GM19099 (cell line): ENCODE data around the gene EN1.

Experiments
- POLR2A ChIP-seq: IDR thresholded peaks from 3 replicates; pipeline ENCODE4 v1.6.1; 2011; ENCODE audit warnings: low read depth; ENCODE audit not compliant: insufficient read length; ENCODE audit errors: extremely low read depth

EN1 gene

GRCh38 chr2:118846953-118847761 lies at the start of gene EN1:
TSS of gene EN1 (minus strand) at chr2:118847648. CDS start at chr2:118847167, 481 bp downstream.
- no peak for TF ChIP-seq POLR2A

- TF ChIP-seq POLR2A: no peak
Measured at GRCh38 chr2:118893100-118893499, 45.7 kb upstream of the EN1 start.

- no peak for TF ChIP-seq POLR2A
Measured at GRCh38 chr2:118889995-118890394, 42.5 kb upstream of the EN1 start.

DNA sequence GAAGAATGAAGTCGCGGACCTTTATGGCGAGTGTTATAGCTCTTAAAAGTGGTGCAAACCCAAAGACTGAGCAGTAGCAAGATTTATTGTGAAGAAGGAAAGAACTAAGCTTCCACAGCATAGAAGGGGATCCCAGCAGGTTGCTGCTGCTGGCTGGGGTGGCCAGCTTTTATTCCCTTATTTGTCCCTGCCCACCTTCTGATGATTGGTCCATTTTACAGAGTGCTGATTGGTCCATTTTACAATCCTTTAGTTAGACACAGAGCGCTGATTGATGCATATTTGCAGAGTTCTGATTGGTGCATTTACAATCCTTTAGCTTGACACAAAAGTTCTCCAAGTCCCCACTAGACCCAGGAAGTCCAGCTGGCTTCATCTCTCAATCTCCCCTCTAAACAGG lies 36.3 kb upstream of the EN1 start:
- no peak for TF ChIP-seq POLR2A

DNA sequence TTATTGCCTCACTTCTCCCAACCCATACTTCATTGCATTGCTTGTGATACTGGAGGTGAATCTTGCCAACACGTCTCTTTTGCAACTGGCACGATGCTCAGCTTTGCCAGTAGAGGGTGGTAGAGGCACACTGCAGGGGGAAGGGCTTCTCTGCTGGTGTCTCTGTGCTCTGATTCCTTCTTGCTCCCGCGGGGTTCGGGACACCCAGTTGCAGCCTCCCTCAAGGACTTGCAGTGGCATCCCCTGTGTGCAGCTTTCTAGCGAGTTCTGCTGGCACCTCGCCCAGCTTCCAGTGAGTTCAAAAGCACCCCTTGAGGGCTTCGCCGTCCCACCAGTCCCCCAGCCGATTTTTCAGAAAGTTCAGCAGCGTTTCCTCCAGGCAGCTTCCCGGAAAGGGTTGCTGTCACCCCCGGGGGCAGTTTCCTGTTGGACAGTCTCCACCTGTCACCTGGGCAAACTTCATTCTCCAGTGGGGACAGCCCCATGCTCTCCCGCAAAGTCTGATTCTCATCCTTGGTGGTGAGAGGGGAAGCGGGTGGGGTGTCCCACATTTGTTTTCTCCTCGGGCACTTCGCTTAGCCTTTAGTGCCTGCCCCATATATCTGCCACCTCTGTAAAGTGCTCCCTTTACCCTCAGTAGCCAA lies 35.4 kb upstream of the EN1 start:
- no peak for TF ChIP-seq POLR2A

- TF ChIP-seq POLR2A: no peak
Measured at GRCh38 chr2:118881490-118882129, 34.2 kb upstream of the EN1 start.

GRCh38 chr2:118880501-118880900 lies 33.1 kb upstream of the EN1 start:
- TF ChIP-seq POLR2A: no peak

- no peak for TF ChIP-seq POLR2A
Measured at GRCh38 chr2:118878531-118879149, 31.2 kb upstream of the EN1 start.

DNA sequence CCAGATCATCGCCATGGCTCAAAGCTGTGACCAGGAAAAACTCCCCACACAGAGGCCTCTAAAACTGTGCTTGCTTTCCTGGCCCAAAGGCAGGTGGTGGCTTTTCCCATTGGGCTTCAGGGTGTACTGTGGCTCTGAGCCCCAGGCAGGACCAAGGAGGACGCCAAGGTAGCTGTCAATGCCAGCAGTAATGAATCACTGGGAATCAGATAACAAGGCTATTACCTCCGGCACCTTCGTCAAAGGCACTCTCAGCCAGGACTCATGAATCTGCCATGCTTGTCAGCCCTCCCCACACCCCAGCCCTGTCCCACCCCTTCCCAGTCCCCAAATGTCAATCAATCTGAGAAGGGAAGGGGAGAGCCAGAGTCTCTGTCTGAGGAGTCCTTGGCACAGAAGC lies 27.9 kb upstream of the EN1 start:
- no peak for TF ChIP-seq POLR2A

GRCh38 chr2:118874324-118874723 lies 26.9 kb upstream of the EN1 start:
- no peak for TF ChIP-seq POLR2A

- TF ChIP-seq POLR2A: no peak
Measured at GRCh38 chr2:118865106-118865505, 17.7 kb upstream of the EN1 start.

GRCh38 chr2:118864207-118864606 lies 16.8 kb upstream of the EN1 start:
- no peak for TF ChIP-seq POLR2A

- no peak for TF ChIP-seq POLR2A
Measured at GRCh38 chr2:118861731-118862130, 14.3 kb upstream of the EN1 start.

GRCh38 chr2:118861242-118861641 lies 13.8 kb upstream of the EN1 start:
- TF ChIP-seq POLR2A: no peak

GRCh38 chr2:118860506-118860905 lies 13.1 kb upstream of the EN1 start:
- TF ChIP-seq POLR2A: no peak
